DMS 273 (cell line): ENCODE data around the gene ABCA6.
A peak's percentile ranks its signal among the peaks of the same experiment; 100 is the strongest.
"Not testable (repeated sequence)": the region's sequence is repeated elsewhere in the genome, so short reads cannot be mapped to it uniquely, and the experiment has no call there.

Experiments
- DNase-seq: peaks from one replicate; lab custom pipeline; 2025; ENCODE audit not compliant: unreplicated experiment; lab: John Stamatoyannopoulos, UW

The ABCA6 gene

GRCh38 chr17:69073392-69073791 lies 68.3 kb downstream of the ABCA6 start:
- not testable (repeated sequence) for DNase-seq

GRCh38 chr17:69072803-69073256 lies 68.9 kb downstream of the ABCA6 start:
- DNase-seq: not testable (repeated sequence)

GRCh38 chr17:69071233-69071586 lies 70.5 kb downstream of the ABCA6 start:
- DNase-seq: not testable (repeated sequence)

GRCh38 chr17:69070378-69071232 lies 71.1 kb downstream of the ABCA6 start:
- not testable (repeated sequence) for DNase-seq

GRCh38 chr17:69069226-69069750 lies 72.4 kb downstream of the ABCA6 start:
- DNase-seq: no peak

- DNase-seq: peak; percentile 13
Measured at GRCh38 chr17:69067274-69068047, 74.2 kb downstream of the ABCA6 start.

GRCh38 chr17:69066482-69066881 lies 75.2 kb downstream of the ABCA6 start:
- DNase-seq: no peak

- DNase-seq: no peak
Measured at GRCh38 chr17:69065113-69065512, 76.6 kb downstream of the ABCA6 start.

- no peak for DNase-seq
Measured at GRCh38 chr17:69064476-69064875, 77.2 kb downstream of the ABCA6 start.

GRCh38 chr17:69064001-69064400 lies 77.7 kb downstream of the ABCA6 start:
- no peak for DNase-seq

- peak; percentile 6 for DNase-seq
Measured at GRCh38 chr17:69062860-69063581, 78.7 kb downstream of the ABCA6 start.

GRCh38 chr17:69061721-69062556 lies 79.8 kb downstream of the ABCA6 start:
- no peak for DNase-seq

GRCh38 chr17:69060822-69061221 lies 80.9 kb downstream of the ABCA6 start, which contains the start of gene ABCA9:
Gene ABCA9, minus strand, starts transcription at chr17:69060927. Its CDS starts 9,801 bp downstream, at chr17:69051126.
- DNase-seq: peak; percentile 41

- DNase-seq: no peak
Measured at GRCh38 chr17:69059458-69060175, 82.1 kb downstream of the ABCA6 start.

- DNase-seq: peak; percentile 34
Measured at GRCh38 chr17:69058165-69058564, 83.5 kb downstream of the ABCA6 start.

- DNase-seq: no peak
Measured at GRCh38 chr17:69057280-69057679, 84.4 kb downstream of the ABCA6 start.

- no peak for DNase-seq
Measured at GRCh38 chr17:69056179-69056823, 85.4 kb downstream of the ABCA6 start.

GRCh38 chr17:69055334-69055733 lies 86.4 kb downstream of the ABCA6 start:
- no peak for DNase-seq
